Measurements from ENCODE around the gene GRIN2D.
"Not testable (repeated sequence)": the region's sequence is repeated elsewhere in the genome, so short reads cannot be mapped to it uniquely, and the experiment has no call there.

GRIN2D gene

DNA sequence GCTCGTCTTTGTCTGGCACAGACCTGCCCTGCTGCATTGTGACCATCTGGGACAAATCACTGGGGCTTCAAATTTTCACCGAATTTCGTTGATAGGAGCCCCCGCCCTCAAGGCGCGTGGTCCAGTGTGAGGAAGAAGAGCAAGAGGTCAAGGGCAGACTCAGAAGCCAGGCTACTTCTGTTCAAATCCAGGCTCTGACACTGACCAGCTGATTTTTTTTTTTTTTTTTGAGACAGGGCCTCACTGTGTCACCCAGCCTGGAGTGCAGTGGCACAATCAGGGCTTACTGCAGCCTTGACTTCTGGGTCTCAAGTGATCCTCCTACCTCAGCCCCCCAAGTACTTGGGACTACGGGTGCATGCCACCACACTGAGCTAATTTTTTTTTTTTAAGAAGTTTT, 22.1 kb upstream of the GRIN2D start:
- TF ChIP-seq ZFX (IDR thresholded peaks at IDR 0.05; ENCODE audit: borderline replicate concordance) (no peak), CTCF (IDR thresholded peaks at IDR 0.05) (no peak)
- H3K27ac ChIP-seq: no peak overlapping the region

GRCh38 chr19:48371771-48372170, 21.7 kb upstream of the GRIN2D start:
- H3K27ac ChIP-seq: not testable (repeated sequence)

DNA sequence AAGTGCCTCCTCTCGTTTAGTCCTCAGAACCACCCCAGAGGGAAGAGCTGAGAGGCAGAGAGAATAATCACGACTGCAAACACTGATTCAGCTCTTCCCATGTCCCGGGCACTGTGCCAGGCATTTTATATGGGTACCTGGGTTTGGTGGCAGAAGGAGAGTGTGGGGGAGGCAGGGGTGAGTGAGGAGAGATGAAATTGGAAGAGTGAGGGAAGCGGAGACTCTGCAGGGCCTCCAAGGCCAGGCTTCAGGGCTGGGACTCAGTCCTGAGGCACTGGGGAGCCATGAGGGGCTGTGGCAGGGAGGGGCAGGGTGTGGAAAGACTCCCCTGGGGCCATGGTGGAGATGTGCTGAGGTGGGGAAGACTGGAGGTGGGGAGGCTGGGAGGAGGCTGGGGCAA, 20.6 kb upstream of the GRIN2D start:
- H3K27ac ChIP-seq: no peak overlapping the region
- TF ChIP-seq CTCF (IDR thresholded peaks at IDR 0.05) (no peak), ZFX (IDR thresholded peaks at IDR 0.05; ENCODE audit: borderline replicate concordance) (no peak)

DNA sequence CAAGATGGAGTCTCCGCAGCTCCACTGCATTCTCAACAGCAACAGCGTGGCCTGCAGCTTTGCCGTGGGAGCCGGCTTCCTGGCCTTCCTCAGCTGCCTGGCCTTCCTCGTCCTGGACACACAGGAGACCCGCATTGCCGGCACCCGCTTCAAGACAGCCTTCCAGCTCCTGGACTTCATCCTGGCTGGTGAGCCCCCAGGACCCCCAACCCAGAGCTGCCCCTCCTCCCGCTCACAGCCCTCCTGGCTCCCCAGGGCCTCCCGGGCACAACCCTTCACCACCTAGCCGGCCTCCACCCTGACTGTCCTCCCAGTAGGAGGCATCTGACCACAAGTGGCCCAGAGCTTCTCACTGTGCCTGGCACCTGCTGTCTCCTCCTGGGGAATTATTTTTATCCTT, 19.9 kb upstream of the GRIN2D start:
- TF ChIP-seq CTCF (IDR thresholded peaks at IDR 0.05) (no peak), ZFX (IDR thresholded peaks at IDR 0.05; ENCODE audit: borderline replicate concordance) (no peak)
- H3K27ac ChIP-seq: no peak overlapping the region

DNA sequence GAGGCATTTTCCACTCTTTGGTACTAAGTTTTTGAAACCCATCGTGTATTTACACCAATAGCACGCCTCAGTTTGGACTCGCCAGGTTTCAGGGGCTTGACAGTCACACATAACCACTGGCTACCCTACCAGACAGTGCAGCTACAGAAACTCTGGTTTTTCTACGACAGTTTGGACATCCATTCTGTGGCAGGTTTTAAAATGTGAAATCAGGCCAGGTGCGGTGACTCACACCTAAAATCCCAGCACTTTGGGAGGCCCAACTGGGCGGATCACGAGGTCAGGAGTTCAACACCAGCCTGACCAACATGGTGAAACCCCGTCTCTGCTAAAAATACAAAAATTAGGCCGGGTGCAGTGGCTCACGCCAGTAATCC, 15.3 kb upstream of the GRIN2D start:
- TF ChIP-seq ZFX (IDR thresholded peaks at IDR 0.05; ENCODE audit: borderline replicate concordance) (no peak), CTCF (IDR thresholded peaks at IDR 0.05) (no peak)
- no peak overlapping the region for H3K27ac ChIP-seq

DNA sequence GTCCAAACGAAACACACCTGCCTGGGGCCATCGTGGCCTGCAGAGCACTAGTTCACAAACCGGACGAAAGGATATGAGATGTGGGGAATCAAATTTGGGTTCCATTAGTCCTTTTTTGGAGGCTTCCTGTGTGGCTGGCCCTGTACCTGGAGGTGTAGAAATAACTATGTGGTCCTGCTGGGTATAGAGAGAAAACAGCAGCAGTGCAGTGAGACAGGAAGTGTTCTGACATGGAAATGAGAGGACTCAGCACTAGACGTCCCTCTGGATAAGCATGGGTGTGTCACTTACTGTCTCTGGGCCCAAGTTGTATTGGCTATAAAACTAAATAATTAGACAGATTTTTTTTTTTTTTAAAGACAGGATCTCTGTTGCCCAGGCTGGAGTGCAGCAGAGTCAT, 14.4 kb upstream of the GRIN2D start:
- TF ChIP-seq ZFX (IDR thresholded peaks at IDR 0.05; ENCODE audit: borderline replicate concordance) (no peak), CTCF (IDR thresholded peaks at IDR 0.05) (no peak)

DNA sequence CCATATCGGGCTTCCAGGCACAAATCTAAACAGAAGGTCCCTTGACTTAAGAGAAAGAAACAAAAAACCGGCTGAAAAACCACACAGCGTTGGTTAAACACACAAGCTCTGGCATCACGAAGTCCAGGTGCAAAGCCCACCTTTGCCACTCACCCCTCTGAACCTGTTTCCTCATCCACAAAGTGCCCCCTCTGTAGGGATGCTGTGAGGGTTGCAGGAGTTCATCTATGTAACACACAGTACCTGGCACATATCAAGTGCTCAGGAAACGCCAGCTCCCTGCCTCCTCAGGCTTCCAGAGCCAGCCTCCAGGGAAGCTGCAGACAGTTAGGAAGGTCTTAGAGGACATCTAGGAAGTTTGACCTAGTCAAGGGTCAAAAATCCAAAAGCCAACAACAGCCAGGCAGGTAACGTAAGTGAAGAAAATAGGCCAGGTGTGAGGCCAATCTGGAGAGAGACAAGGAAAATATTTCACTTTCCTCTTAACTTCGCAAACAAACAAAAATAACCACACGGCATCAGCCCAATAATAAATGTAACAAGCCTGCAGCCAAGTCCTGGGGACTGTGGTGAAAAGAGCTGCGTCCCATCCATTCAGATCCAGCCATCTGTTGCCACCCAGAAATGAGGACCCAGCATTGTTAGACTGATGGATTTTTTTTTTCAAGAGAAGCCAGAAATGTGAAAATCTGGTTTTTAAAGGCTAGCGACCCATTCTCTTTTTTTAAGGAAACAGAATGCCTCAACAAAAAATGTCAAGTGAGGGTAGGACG, 12.1 kb upstream of the GRIN2D start:
- H3K27ac ChIP-seq: no peak overlapping the region
- TF ChIP-seq CTCF (IDR thresholded peaks at IDR 0.05) (0 out of 2 replicates have a peak, but pooled peaks have one; percentile 2), ZFX (IDR thresholded peaks at IDR 0.05; ENCODE audit: borderline replicate concordance) (no peak)

More for the DNA sequence above, 14.4 kb upstream of the GRIN2D start:
- H3K27ac ChIP-seq: peak overlapping the region; percentile 25; the same call in 1 of the 2 replicates

GRCh38 chr19:48382286-48382685, 11.2 kb upstream of the GRIN2D start:
- no peak for TF ChIP-seq ZFX (IDR thresholded peaks at IDR 0.05; ENCODE audit: borderline replicate concordance)
- TF ChIP-seq CTCF (IDR thresholded peaks at IDR 0.05): no peak
- no peak overlapping the region for H3K27ac ChIP-seq

Measured in 22Rv1 (cell line).